ENCODE data around the gene RTN4. TPM values are rescaled to one million over a fixed set of nuclear protein-coding genes. Genes with fewer than 3 reads are reported as not detected.
"Not testable (repeated sequence)": the region's sequence is repeated elsewhere in the genome, so short reads cannot be mapped to it uniquely, and the experiment has no call there.

The RTN4 gene, protein sequence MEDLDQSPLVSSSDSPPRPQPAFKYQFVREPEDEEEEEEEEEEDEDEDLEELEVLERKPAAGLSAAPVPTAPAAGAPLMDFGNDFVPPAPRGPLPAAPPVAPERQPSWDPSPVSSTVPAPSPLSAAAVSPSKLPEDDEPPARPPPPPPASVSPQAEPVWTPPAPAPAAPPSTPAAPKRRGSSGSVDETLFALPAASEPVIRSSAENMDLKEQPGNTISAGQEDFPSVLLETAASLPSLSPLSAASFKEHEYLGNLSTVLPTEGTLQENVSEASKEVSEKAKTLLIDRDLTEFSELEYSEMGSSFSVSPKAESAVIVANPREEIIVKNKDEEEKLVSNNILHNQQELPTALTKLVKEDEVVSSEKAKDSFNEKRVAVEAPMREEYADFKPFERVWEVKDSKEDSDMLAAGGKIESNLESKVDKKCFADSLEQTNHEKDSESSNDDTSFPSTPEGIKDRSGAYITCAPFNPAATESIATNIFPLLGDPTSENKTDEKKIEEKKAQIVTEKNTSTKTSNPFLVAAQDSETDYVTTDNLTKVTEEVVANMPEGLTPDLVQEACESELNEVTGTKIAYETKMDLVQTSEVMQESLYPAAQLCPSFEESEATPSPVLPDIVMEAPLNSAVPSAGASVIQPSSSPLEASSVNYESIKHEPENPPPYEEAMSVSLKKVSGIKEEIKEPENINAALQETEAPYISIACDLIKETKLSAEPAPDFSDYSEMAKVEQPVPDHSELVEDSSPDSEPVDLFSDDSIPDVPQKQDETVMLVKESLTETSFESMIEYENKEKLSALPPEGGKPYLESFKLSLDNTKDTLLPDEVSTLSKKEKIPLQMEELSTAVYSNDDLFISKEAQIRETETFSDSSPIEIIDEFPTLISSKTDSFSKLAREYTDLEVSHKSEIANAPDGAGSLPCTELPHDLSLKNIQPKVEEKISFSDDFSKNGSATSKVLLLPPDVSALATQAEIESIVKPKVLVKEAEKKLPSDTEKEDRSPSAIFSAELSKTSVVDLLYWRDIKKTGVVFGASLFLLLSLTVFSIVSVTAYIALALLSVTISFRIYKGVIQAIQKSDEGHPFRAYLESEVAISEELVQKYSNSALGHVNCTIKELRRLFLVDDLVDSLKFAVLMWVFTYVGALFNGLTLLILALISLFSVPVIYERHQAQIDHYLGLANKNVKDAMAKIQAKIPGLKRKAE
- total RNA-seq: 81.2 and 83.0 TPM in 2 replicates

DNA sequence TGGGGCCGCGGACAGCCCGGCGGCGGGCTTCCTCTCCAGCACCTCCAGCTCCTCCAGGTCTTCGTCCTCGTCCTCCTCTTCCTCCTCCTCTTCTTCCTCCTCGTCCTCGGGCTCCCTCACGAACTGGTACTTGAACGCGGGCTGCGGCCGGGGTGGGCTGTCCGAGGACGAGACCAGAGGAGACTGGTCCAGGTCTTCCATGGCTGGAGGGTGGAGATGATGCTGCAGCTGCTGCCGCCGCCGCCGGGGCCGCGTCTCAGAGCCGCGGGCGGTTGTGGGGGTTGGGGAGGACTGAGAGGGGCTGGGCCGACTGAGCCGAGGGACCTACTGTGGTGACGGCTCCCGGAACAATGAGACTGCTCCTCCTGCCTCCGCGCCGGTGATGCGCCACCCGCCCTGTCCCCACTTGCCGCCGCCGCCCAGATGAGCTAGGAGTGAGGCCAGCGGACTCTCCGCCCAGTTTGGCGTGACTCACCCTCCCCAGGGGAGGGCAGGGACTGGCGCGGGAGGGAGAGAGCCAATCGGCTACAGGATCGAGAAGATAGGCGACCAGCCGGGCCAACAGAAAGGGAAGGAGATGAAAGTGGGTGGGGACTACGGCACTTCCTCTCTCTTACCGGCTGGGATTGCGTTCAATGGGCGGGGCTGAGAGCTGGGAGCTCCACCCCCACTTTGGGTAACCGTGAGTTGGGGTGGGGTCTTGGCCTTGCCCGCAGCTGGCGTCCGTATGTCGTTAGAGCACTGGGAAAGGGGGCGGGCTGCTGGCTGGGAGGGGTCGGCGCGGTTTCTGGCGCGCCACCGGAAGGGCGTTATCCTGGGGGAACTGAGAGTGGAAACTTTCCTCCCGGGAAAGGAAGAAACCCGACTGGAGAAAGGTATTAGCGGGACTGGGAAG lies at the start of gene RTN4:
TSS of gene RTN4 (minus strand) at position 352 of the 895 bp plus-strand sequence. CDS start at position 201, 151 bp downstream.
- H3K9me3 Mint-ChIP-seq: no peaks in the 10 kb centered on the region
- intact Hi-C loops (cut with micrococcal nuclease): loop anchor here (1.0 to 5.0 kb wide), 15 partner anchors 83 to 1263 kb away; partner anchors contain the start of genes ACYP2, CCDC88A, CFAP36 and CLHC1
- H3K27ac Mint-ChIP-seq: peak within 1 kb of the TSS; percentile 98
- peak within 1 kb of the TSS; percentile 98 for H3K4me3 Mint-ChIP-seq
- H3K27me3 Mint-ChIP-seq (ENCODE audit: insufficient read depth): no peaks in the 10 kb centered on the region
- DNase-seq (ENCODE audit: low spot score): peak; percentile 99
- peaks cover 69% of the 10 kb centered on the region for H3K4me1 Mint-ChIP-seq (ENCODE audit: low read depth)
- peaks cover 2% of the 10 kb centered on the region for H3K36me3 Mint-ChIP-seq (ENCODE audit: low read depth)

DNA sequence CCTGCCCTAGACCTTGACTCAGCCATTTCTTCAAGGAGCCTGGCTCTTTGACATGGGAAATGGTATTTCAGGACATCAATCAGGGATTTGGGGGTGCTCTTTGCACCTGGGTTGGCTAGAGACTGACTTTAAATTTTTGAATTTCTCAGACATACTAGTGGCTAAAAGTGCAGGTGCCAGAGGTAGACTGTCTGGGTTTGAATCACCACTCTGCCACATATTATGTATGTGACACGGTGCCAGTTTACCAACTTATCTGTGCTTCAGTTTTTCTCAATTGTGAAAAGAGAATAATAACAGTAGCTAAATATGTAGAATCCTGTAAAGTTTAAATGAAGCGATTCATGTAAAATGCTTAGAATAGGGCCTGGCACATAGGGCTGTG lies 49.2 kb upstream of the RTN4 start:
- H3K36me3 Mint-ChIP-seq (ENCODE audit: low read depth): no peaks in the 10 kb centered on the region
- no peak overlapping the region for H3K4me3 Mint-ChIP-seq
- no peaks in the 10 kb centered on the region for H3K27me3 Mint-ChIP-seq (ENCODE audit: insufficient read depth)
- H3K4me1 Mint-ChIP-seq (ENCODE audit: low read depth): peaks cover 23% of the 10 kb centered on the region
- no peak overlapping the region for H3K27ac Mint-ChIP-seq
- intact Hi-C loops (cut with micrococcal nuclease): no loop called here
- no peak for DNase-seq (ENCODE audit: low spot score)
- no peaks in the 10 kb centered on the region for H3K9me3 Mint-ChIP-seq

DNA sequence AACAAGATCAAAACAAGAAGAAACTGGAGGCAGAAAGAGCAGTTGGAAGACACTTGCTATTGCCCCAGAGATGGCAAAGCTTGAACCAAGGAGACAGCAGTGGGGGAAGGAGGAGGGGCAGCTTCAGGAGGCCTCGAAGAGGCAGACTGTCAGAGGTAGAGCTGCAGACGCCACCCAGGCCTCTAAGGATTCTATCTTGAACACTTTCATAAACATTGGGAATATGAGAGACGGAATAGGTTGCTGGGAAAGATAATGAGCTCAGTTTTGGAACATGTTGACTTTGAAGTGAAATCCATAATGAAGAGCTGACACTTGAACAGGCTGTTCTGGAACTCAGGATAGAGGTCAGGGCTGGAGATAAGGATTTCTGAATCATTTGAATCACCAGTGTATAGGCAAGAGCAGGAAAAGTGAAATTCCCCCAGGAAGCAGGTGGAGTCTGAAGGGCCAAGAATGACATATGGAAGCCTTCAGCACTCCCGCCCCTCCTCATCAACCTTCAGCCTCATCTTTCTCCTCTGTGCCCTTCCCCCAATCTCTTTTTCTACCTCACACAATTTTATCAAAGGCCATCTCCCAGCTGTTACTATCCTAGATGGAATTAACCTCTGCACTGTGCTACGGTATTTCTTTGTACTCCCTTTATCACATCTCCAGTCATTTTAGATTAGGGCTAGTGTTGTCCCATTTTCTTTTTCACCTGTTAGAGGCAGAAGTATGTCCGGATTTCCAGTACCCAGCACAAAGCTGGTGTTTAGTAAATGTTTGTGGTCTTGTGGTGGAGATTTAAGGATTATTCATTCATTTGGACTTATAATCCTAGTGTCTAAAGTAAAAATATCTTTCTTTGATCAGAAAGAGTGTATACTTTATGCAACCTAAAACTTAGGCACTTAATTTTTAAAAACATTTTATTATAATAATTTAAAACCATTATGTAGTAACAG lies 47.5 kb upstream of the RTN4 start:
- intact Hi-C loops (cut with micrococcal nuclease): no loop called here
- no peak for DNase-seq (ENCODE audit: low spot score)
- Mint-ChIP-seq H3K27ac (no peak overlapping the region), H3K27me3 (ENCODE audit: insufficient read depth) (no peaks in the 10 kb centered on the region), H3K4me1 (ENCODE audit: low read depth) (peaks cover 28% of the 10 kb centered on the region), H3K4me3 (no peak overlapping the region), H3K9me3 (no peaks in the 10 kb centered on the region), H3K36me3 (ENCODE audit: low read depth) (no peaks in the 10 kb centered on the region)

DNA sequence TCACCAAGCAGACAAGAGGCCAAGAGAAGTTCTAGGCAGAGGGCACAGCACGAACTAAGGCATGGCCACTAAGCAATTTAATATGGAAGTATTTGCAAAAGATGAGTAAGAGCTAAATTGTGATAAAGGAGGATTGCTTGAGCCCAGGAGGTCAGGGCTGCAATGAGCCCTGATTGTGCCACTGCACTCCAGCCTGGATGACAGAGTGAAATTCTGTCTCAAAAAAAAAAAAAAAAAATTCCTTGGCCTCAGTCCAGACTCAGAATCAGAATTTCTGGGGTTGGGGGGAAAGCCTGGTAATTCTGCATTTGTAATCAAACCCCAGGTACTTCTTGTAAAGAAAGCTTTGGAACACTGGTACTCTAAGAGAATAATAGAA lies 46.8 kb upstream of the RTN4 start:
- Mint-ChIP-seq H3K27ac (no peak overlapping the region), H3K27me3 (ENCODE audit: insufficient read depth) (no peaks in the 10 kb centered on the region), H3K4me1 (ENCODE audit: low read depth) (peaks cover 33% of the 10 kb centered on the region), H3K4me3 (no peak overlapping the region), H3K9me3 (no peaks in the 10 kb centered on the region), H3K36me3 (ENCODE audit: low read depth) (no peaks in the 10 kb centered on the region)
- no peak for DNase-seq (ENCODE audit: low spot score)
- intact Hi-C loops (cut with micrococcal nuclease): no loop called here

DNA sequence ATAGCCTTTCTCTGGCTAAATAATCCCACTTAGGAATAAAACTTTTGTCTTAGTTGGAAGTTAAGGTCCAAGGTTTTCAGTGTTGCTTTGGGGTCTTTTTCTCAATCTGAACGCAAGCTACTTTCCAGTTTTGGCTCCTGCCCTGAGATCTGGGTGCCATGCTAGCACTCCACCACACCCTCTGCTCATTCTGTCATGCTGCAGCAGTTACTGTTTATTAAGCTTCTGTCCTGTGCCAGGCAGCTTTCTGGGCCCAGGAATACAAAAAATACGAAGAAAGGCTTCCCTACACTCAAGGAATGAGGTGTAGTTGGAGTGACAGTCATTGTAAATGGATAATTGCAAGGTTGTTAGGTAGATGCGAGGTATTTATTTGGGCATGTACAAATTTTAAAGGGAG lies 46.3 kb upstream of the RTN4 start:
- no peaks in the 10 kb centered on the region for H3K9me3 Mint-ChIP-seq
- no peaks in the 10 kb centered on the region for H3K36me3 Mint-ChIP-seq (ENCODE audit: low read depth)
- H3K27ac Mint-ChIP-seq: no peak overlapping the region
- H3K4me3 Mint-ChIP-seq: no peak overlapping the region
- DNase-seq (ENCODE audit: low spot score): no peak
- no peaks in the 10 kb centered on the region for H3K27me3 Mint-ChIP-seq (ENCODE audit: insufficient read depth)
- peaks cover 33% of the 10 kb centered on the region for H3K4me1 Mint-ChIP-seq (ENCODE audit: low read depth)
- intact Hi-C loops (cut with micrococcal nuclease): no loop called here

DNA sequence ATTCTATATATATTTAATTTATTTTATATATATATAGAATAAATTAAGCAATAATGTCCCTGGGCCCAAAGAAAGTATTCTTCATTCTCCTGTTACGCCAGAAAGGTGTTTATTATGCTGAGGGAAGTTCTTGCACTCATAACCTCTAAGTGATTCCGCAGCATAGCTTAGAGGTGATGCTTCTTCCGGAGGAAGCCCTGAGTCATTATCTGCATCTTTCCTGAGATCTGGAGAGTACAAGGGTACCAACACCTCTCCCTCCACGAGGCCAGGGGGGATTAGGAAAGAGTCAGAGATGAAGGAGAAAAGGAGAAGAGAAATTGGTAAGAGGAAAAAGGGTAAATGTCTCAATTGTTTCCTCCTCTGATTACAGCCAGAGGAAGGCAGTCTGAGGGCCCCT lies 43.1 kb upstream of the RTN4 start:
- Mint-ChIP-seq H3K4me1 (ENCODE audit: low read depth) (peaks cover 17% of the 10 kb centered on the region), H3K4me3 (no peak overlapping the region), H3K27me3 (ENCODE audit: insufficient read depth) (no peaks in the 10 kb centered on the region), H3K27ac (no peak overlapping the region), H3K9me3 (no peaks in the 10 kb centered on the region), H3K36me3 (ENCODE audit: low read depth) (no peaks in the 10 kb centered on the region)
- no peak for DNase-seq (ENCODE audit: low spot score)
- intact Hi-C loops (cut with micrococcal nuclease): no loop called here

DNA sequence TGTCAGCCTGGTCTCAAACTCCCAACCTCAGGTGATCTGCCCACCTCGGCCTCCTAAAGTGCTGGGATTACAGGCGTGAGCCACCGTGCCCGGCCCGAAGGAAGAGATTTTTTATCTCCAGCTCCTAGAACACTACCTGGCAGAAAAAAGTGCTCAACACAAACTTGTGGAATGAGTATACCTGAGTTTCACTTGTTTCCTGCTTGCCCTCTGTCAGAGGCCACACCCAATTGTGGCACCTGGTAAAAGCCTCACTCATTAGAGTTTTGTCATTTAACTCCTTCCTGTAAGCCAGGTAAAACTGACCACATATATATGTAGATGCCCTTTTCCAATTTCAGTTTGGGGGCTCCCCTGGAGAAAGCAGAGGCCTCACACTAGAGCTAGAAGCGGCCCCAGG lies 42.2 kb upstream of the RTN4 start:
- H3K27me3 Mint-ChIP-seq (ENCODE audit: insufficient read depth): no peaks in the 10 kb centered on the region
- H3K4me3 Mint-ChIP-seq: no peak overlapping the region
- H3K4me1 Mint-ChIP-seq (ENCODE audit: low read depth): peaks cover 17% of the 10 kb centered on the region
- intact Hi-C loops (cut with micrococcal nuclease): no loop called here
- DNase-seq (ENCODE audit: low spot score): no peak
- H3K27ac Mint-ChIP-seq: no peak overlapping the region
- H3K9me3 Mint-ChIP-seq: no peaks in the 10 kb centered on the region
- no peaks in the 10 kb centered on the region for H3K36me3 Mint-ChIP-seq (ENCODE audit: low read depth)

DNA sequence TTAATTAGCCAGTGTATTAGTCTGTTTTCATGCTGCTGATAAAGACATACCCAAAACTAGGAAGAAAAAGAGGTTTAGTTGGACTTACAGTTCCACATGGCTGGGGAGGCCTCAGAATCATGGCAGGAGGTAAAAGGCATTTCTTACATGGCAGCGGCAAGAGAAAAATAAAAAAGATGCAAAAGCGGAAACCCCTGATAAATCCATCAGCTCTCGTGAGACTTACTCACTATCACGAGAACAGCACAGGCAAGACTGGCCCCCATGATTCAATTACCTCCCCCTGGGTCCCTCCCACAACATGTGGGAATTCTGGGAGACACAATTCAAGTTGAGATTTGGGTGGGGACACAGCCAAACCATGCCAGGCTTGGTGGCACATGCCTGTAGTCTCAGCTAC lies 41.4 kb upstream of the RTN4 start:
- H3K36me3 Mint-ChIP-seq (ENCODE audit: low read depth); H3K27ac Mint-ChIP-seq; DNase-seq (ENCODE audit: low spot score); intact Hi-C loops (cut with micrococcal nuclease); H3K27me3 Mint-ChIP-seq (ENCODE audit: insufficient read depth); H3K4me3 Mint-ChIP-seq; H3K9me3 Mint-ChIP-seq: not testable (repeated sequence)
- H3K4me1 Mint-ChIP-seq (ENCODE audit: low read depth): peaks cover 17% of the 10 kb centered on the region

DNA sequence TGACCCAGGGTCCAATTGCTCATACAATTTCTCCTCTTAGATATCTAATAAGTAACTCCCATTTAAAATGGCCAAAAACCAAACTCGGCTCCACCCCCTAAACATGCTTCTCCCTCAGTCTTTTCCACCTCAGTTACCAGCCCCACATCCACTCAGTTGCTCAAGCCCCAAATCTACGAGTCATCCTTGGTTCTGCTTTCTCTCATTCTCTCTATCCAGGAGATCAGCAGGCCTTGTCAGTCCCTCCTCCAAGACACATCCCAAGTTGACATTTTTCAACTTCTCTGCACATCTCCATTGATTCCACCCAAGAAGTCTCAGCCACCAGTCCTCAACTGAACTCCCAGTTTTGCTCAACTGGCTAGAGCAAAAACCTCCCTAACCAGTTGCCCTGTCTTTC lies 40.5 kb upstream of the RTN4 start:
- Mint-ChIP-seq H3K9me3 (no peaks in the 10 kb centered on the region), H3K36me3 (ENCODE audit: low read depth) (no peaks in the 10 kb centered on the region), H3K4me3 (no peak overlapping the region), H3K27ac (no peak overlapping the region), H3K4me1 (ENCODE audit: low read depth) (peaks cover 17% of the 10 kb centered on the region), H3K27me3 (ENCODE audit: insufficient read depth) (no peaks in the 10 kb centered on the region)
- intact Hi-C loops (cut with micrococcal nuclease): no loop called here
- no peak for DNase-seq (ENCODE audit: low spot score)

DNA sequence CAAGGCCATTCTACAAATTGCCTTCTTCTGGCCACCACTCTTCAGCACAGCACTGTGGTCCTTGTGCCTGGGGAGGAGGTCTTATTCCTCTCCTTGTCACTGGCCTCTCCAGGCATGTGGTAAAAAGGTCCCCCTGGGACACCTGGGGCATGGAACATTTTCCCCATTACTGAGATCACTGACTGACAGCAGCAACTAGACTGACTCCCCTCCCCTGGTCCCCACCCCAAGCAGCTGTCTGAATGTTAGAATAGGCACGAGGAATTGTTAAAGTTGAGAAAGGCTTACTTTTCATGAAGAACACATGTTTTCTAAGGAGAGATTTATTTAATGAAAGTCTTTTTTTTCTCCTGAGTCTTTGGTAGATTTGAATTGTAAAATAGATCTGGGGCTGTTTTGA lies 39.5 kb upstream of the RTN4 start:
- Mint-ChIP-seq H3K27me3 (ENCODE audit: insufficient read depth) (no peaks in the 10 kb centered on the region), H3K9me3 (no peaks in the 10 kb centered on the region)
- intact Hi-C loops (cut with micrococcal nuclease): no loop called here

DNA sequence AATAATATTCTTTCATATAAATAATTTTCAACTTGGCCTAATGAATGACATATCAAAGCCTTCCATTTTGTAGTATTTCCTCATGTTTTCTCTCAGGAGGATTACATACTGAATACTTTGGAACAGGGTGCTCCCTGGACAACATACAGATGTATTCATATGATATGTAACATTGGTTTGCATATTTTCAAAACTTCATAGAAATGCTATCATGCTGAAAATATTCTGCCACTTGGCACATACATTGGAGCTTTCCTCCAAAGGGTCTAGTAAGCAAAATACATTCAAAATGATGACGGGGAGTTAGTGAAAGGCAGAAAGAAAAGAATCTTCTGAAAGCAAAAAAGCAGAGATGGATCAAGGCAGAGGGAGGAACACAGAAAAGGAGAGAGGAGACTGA lies 38.1 kb upstream of the RTN4 start:
- Mint-ChIP-seq H3K27me3 (ENCODE audit: insufficient read depth) (no peaks in the 10 kb centered on the region), H3K9me3 (no peaks in the 10 kb centered on the region), H3K36me3 (ENCODE audit: low read depth) (no peaks in the 10 kb centered on the region), H3K4me3 (no peak overlapping the region), H3K4me1 (ENCODE audit: low read depth) (peaks cover 9% of the 10 kb centered on the region), H3K27ac (no peak overlapping the region)
- no peak for DNase-seq (ENCODE audit: low spot score)
- intact Hi-C loops (cut with micrococcal nuclease): no loop called here

More for the DNA sequence above, 39.5 kb upstream of the RTN4 start:
- DNase-seq (ENCODE audit: low spot score): no peak
- H3K4me3 Mint-ChIP-seq: no peak overlapping the region
- no peaks in the 10 kb centered on the region for H3K36me3 Mint-ChIP-seq (ENCODE audit: low read depth)
- H3K27ac Mint-ChIP-seq: no peak overlapping the region
- H3K4me1 Mint-ChIP-seq (ENCODE audit: low read depth): peaks cover 17% of the 10 kb centered on the region
